ENCODE results near the gene RPS10.
A peak's percentile ranks its signal among the peaks of the same experiment; 100 is the strongest.

RPS10 gene

DNA sequence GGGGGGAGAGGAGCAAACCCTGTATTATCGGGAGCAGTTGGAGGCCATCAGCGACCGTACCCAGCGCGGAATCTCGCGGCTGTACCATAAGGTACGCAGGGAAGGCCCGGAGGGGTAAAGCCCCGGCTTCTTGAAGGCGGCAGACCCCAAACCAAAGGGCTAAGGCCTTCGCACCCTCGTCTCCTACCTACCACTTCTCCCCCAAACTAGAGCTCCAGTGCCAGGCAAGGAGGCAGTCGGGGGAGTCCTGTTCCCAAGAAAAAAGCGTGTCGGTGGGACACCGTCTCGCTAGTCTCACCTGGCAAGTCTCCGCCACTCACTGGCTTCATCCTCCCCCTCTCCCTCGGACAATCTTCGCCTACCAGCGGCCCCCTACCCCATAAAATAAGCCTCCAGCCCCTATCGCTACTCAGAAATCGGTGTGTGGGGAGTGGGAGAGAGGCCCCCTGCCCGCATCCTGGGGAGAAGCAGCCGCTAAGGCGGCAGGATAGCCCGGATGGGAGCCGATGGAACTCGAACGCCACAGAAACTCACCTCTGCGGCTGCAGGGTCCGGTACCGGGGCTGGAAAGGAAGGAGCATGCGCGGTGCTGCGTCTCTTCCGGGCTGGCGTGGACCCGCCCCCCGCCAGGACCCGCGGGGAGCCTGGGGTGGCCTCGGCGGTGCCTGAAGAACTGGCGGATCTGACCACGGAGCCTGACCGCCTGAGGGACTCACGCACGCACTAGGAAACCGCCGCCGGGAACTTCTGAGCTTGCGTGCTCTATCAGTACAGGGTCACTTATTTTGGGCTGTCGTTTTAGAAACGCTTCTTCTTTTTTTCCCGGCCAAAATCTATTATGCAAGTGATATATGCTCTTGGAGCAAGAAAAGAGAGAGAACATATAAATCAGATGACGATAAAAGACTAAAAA is at the start of gene RPS10:
Gene RPS10 (minus strand): TSS at position 572 of the 913 bp plus-strand sequence. CDS start 848 bp downstream, outside the sequence.
- peak; percentile 89 to 93 for DNase-seq (ENCODE audit: low read depth in 2 of 2)

GRCh38 chr6:34475238-34475682 is 49.4 kb upstream of the RPS10 start:
- DNase-seq (ENCODE audit: low read depth in 2 of 2), result no peak

GRCh38 chr6:34474754-34475153 is 48.9 kb upstream of the RPS10 start:
- DNase-seq (ENCODE audit: low read depth in 2 of 2), result no peak

DNA sequence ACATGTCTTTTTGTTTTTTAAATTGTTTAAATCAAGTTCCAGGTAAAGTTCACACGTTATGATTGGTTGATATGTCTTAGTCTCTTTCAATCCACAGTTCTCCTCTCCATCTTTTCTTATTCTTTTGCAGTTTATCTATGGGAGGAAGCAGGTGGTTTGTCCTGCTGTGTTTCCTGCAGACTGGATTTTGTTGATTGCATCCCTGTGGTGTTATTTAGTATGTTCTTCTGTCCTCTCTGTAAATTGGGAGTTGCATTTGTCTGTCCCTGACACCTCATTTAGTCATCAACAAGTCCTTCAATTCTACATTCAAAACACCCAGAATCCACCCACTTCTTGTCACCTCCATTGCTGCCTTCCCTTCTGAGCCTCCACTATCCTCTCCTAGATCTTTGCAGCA is 48.1 kb upstream of the RPS10 start:
- no peak for DNase-seq (ENCODE audit: low read depth in 2 of 2)

GRCh38 chr6:34472425-34472824 is 46.6 kb upstream of the RPS10 start:
- no peak for DNase-seq (ENCODE audit: low read depth in 2 of 2)

DNA sequence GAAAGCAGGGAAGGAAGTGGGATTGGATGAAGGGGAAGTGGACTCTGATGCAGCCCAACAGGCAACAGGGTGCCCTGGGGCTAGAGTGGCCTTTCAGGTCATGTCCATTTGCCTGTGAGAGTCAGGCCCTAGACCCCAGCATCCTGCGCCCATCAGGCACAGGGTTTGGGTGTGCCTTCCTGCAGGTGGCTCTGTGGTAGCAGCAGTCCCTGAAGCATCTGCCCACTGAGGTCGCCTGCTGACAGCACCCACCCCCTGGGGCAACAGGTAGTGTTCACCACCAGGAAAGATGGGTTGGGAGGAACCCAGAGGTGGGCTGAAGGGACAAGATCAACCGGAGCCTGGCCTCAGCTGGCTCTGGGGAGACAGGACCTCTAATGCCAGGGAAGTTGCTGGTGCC is 43.6 kb upstream of the RPS10 start:
- no peak for DNase-seq (ENCODE audit: low read depth in 2 of 2)

DNA sequence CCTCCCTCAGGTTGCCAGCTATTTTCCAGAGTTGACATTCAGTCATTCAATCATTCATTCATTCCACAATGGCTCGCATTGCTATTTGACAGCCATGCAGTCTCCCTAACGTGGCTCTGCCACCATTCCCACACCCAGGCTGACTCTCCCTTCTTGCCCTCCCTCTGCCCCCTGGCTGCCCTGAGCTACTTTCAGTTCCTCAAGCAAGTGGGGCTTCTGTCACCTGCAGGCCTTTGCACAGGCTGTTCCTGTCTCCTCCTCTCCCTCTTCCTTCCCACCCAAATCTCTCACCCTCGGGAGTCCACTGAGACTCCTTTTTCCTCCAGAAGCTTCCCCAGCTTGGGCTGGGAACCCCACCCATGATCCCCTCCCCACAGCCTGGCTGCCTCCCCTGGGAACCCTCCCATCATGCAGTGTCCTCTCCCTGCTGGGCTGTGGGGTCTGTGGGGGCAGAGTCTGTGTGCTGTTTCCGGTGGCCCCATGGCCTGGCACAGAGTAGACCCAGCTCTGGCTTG is 42.6 kb upstream of the RPS10 start:
- no peak for DNase-seq (ENCODE audit: low read depth in 2 of 2)

GRCh38 chr6:34466242-34467185 is 40.6 kb upstream of the RPS10 start:
- no peak for DNase-seq (ENCODE audit: low read depth in 2 of 2)

GRCh38 chr6:34465531-34466241 is 39.8 kb upstream of the RPS10 start, which contains the start of gene PACSIN1:
TSS of gene PACSIN1 (plus strand) at chr6:34466076. CDS start at chr6:34526306, 60,230 bp downstream.
- DNase-seq (ENCODE audit: low read depth in 2 of 2), result peak in 1 of 2 donors; percentile 19

GRCh38 chr6:34463849-34464248 is 38.0 kb upstream of the RPS10 start:
- no peak for DNase-seq (ENCODE audit: low read depth in 2 of 2)

- no peak for DNase-seq (ENCODE audit: low read depth in 2 of 2)
Observed at GRCh38 chr6:34463299-34463698, 37.4 kb upstream of the RPS10 start.

DNA sequence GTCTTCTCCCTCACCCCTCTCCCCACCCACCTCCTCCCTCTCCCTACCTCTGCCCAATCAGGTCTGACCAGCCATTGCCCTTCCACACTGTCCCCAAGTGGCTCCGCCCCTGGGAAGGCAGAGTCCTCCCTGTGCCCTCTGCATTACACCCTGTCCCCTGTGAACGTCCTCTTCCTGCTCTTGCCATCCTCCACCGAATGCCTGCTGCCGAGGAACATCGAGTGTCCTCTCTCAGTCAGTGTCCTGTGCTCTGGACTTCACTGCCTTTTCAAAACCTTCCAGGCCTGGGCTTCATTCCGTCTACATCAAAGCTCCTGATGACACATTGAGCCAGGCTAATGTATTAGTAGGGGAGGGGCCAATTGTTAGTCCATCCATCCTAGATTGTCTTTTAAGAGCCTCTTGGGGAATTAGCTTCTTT is 36.7 kb upstream of the RPS10 start:
- no peak for DNase-seq (ENCODE audit: low read depth in 2 of 2)

GRCh38 chr6:34462010-34462409 is 36.1 kb upstream of the RPS10 start:
- no peak for DNase-seq (ENCODE audit: low read depth in 2 of 2)

- no peak for DNase-seq (ENCODE audit: low read depth in 2 of 2)
Observed at GRCh38 chr6:34460796-34461507, 35.1 kb upstream of the RPS10 start.

DNA sequence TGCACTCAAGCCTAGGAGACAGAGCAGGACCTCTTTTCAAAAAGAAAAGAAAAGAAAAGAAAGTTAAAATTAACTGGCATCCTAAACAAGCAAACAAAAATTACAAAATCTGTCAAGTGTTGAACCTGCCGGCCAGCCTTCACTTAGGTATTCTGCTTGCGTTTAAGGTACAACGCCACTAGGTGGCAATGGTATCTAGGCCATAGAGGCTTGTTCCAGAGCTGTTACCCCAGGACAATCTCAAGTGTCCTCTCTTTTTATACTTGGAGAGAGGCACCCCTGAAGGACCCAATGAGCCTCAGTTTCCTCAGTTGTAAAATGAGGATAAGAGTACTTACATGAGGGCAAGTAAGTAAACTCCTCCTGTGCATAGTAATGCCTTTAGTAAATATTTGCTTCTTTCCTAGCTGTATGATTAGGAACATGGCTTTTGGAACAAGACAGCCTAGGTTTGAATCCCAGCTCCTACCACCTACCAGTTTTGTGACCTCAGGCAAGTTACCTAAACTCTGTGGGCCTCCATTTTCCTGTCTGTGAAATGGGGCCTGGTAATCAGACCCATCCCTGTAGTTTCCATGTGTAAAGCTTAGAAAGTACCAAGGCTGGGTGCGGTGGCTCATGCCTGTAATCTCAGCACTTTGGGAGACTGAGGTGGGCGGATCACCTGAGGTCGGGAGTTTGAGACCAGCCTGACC is 34.2 kb upstream of the RPS10 start:
- peak in 1 of 2 donors; percentile 41 for DNase-seq (ENCODE audit: low read depth in 2 of 2)

GRCh38 chr6:34457742-34458735 is 32.2 kb upstream of the RPS10 start:
- DNase-seq (ENCODE audit: low read depth in 2 of 2), result no peak

DNA sequence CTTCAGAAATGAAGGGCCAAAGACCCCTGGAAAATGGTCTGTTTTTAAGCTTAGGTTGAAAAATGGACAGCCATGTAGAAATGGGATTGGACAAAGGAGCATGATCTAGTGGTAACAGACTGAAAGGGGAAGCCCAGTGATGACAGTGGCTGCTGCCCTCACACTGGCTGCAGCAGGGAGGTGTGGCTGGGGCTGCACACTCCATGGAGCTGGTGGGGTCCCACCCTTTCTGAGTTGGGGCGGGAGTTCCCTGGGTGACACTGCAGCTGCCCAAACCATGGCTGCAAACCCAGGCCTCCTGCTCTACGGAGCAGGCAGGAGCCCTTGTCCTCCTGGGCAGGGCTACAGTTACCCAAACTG is 31.5 kb upstream of the RPS10 start:
- DNase-seq (ENCODE audit: low read depth in 2 of 2), result no peak

DNA sequence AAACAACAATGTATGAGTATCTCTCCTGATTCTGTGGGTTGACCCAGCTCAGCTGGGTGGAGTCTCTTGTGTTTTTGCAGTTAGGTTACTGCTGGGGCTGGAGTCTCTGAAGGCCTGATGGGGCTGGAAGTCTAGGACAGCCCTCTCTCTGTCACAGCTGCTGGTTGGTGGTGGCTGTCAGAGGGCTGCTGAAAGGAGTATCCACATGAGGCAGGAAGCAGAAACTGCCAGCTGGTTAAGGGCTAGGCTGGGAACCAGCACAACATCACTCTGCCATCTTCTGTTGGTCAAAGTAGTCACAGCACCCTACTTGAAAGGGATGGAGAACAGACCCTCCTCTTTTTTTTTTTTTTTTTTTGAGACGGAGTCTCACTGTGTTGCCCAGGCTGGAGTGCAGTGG is 30.0 kb upstream of the RPS10 start:
- DNase-seq (ENCODE audit: low read depth in 2 of 2), result no peak

- no peak for DNase-seq (ENCODE audit: low read depth in 2 of 2)
Observed at GRCh38 chr6:34451192-34451591, 25.3 kb upstream of the RPS10 start.

Data from stimulated activated CD4-positive, alpha-beta T cell treated with anti-CD3 and anti-CD28 coated beads, Interleukin-1b, Interleukin-23, amount 100 ng/mL, for 4 hours (primary cell).